Karpas-422 (cell line): Measurements from ENCODE around the gene PPA1. TPM values are rescaled to one million over a fixed set of nuclear protein-coding genes. Genes with fewer than 3 reads are reported as not detected.
"Not testable (repeated sequence)": the region's sequence is repeated elsewhere in the genome, so short reads cannot be mapped to it uniquely, and the experiment has no call there.

Experiments
- DNase-seq: peaks from one replicate; pipeline ENCODE4 v3.0.0-alpha.2; 2015
- H2AFZ ChIP-seq: fragments of 200-600 bp; sonication (generic); 2 replicates; pipeline ENCODE4 v1.6.1; 2014; ENCODE audit warnings: antibody characterized with exemption, low read length, mixed read lengths
- H3K27ac ChIP-seq: fragments of 200-600 bp; sonication (generic); 2 replicates; pipeline ENCODE4 v1.5.1; 2014; ENCODE audit warnings: mild to moderate bottlenecking, low read length, moderate library complexity
- H3K27me3 ChIP-seq: fragments of 200-600 bp; sonication (generic); 2 replicates; pipeline ENCODE4 v1.6.1; 2014; ENCODE audit warnings: low read length, mixed read lengths
- H3K36me3 ChIP-seq: fragments of 200-600 bp; sonication (generic); 2 replicates; pipeline ENCODE4 v1.6.1; 2014; ENCODE audit warnings: low read length, mixed read lengths; ENCODE audit not compliant: insufficient read depth
- H3K4me1 ChIP-seq: fragments of 200-600 bp; sonication (generic); 2 replicates; pipeline ENCODE4 v1.6.1; 2014; ENCODE audit warnings: mild to moderate bottlenecking, low read length, mixed read lengths
- H3K4me2 ChIP-seq: fragments of 200-600 bp; sonication (generic); 2 replicates; pipeline ENCODE4 v1.6.1; 2014; ENCODE audit warnings: low read length, low read depth, mild to moderate bottlenecking; ENCODE audit not compliant: poor library complexity, severe bottlenecking
- H3K4me3 ChIP-seq: fragments of 200-600 bp; sonication (generic); 2 replicates; pipeline ENCODE4 v1.5.1; 2014; ENCODE audit warnings: mild to moderate bottlenecking, antibody characterized with exemption, low read length, mixed read lengths
- H3K79me2 ChIP-seq: fragments of 200-600 bp; sonication (generic); 2 replicates; pipeline ENCODE4 v1.6.1; 2014; ENCODE audit warnings: mild to moderate bottlenecking, low read length, mixed read lengths
- H3K9ac ChIP-seq: fragments of 200-600 bp; sonication (generic); 2 replicates; pipeline ENCODE4 v1.6.0; 2014; ENCODE audit warnings: low read length
- H3K9me2 ChIP-seq: fragments of 200-600 bp; sonication (generic), shearing (Covaris generic); replicated peaks from 2 replicates; pipeline ENCODE4 v1.6.0; 2014; ENCODE audit warnings: mild to moderate bottlenecking, low read length, moderate library complexity; ENCODE audit not compliant: insufficient read depth
- H3K9me3 ChIP-seq: fragments of 300-700, 200-600 bp; sonication (generic); 2 replicates; pipeline ENCODE4 v1.6.1; 2014; ENCODE audit warnings: low read length, mixed read lengths
- H4K20me1 ChIP-seq: fragments of 200-600 bp; sonication (generic); 2 replicates; pipeline ENCODE4 v1.6.1; 2014; ENCODE audit warnings: mild to moderate bottlenecking, antibody characterized with exemption, low read length, low read depth; ENCODE audit not compliant: insufficient read depth
- total RNA-seq: library from RNA; depleted of rRNA; stranded (reverse); fragments of >200 nt; shearing (Covaris generic); gene quantifications from 2 replicates; pipeline ENCODE4 v1.2.3, GENCODE V29; 2014; ENCODE audit warnings: low replicate concordance

Gene PPA1
- total RNA-seq, 1 experiment from 2014 or later = 560 TPM

DNA sequence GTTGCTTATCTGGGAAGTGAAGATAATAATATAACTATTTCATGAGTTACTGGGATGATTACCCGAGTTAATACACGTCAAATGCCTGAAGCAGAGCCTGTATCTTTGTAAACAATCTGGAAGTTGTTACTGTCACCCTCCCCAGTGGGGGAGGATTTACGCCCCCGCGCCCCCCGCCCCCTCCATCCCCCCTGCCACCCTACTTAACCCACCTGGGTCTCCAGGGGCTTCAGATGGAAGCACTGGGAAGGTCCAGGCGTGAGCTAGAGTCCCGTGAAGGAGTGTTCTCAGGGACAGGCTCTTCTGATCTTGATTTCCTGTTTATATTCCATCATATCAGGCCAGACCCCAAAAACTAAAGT is 691 bp upstream of the PPA1 start:
- Histone ChIP-seq H3K4me1 (peaks cover 40% of the 10 kb centered on the region), H3K4me2 (peak overlapping the region; percentile 98), H3K9me2 (no peaks in the 10 kb centered on the region), H3K9me3 (no peaks in the 10 kb centered on the region), H2AFZ (peak overlapping the region; percentile 86), H3K36me3 (peaks cover 21% of the 10 kb centered on the region), H3K4me3 (peak overlapping the region; percentile 90), H3K27me3 (no peaks in the 10 kb centered on the region), H3K27ac (peak overlapping the region; percentile 60), H4K20me1 (peaks cover 19% of the 10 kb centered on the region; the same call in 1 of the 2 replicates), H3K79me2 (peaks cover 43% of the 10 kb centered on the region), H3K9ac (peak overlapping the region; percentile 97)
- no peak for DNase-seq

DNA sequence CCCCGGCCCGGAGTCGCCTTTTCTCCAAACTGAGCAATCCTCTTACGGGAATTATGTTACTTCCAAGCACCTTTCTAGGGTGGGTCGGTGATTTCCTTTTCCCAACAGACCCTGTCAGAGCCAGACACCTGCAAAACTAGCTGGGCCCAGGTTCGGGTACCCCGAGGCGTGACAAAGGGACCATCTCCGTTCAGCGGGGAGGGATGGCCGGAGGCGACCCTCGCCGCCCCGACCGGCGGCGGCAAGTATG is 445 bp downstream of the PPA1 start:
- Histone ChIP-seq H3K9me3 (no peaks in the 10 kb centered on the region), H3K9ac (peak overlapping the region; percentile 97), H3K4me2 (peak overlapping the region; percentile 98), H3K27ac (peak overlapping the region; percentile 68), H3K36me3 (peaks cover 32% of the 10 kb centered on the region), H3K4me1 (peaks cover 52% of the 10 kb centered on the region), H3K27me3 (no peaks in the 10 kb centered on the region), H2AFZ (no peak overlapping the region), H3K79me2 (peaks cover 54% of the 10 kb centered on the region), H4K20me1 (peaks cover 19% of the 10 kb centered on the region; the same call in 1 of the 2 replicates), H3K9me2 (no peaks in the 10 kb centered on the region), H3K4me3 (peak overlapping the region; percentile 90)
- DNase-seq = peak; percentile 65

DNA sequence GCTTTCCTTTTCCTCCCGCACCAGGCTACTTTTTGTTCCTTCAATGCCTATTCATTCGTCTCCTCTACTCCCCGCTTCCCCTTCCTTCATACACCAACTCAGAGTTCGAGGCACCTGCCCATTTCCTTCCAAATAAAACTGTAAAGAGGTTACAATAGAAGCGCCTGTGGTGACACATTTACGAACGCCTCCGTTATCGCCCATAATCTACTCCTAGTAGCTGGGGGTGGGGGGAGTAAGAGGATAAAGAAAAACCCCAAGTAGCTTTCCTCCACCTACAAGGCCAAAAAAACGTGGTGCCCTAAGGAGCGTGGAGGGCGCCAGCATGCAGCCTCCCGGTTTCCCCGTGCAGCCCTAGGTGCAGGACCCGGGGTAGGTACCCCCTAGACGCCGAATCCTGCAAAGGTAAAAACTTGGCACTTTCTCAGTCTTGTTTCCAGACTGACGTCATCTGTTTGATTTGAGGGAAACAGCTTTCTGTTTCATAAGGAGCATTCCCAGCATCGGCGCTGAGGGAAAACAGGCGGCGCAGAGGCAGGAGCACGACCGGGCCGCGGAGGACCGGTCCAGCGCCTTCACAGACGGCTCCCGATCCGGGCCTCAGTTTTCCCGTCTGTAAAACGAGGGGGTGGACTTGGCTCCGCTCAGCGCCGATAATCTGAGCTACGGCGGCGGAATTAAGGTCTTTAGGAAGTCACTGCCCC is 922 bp downstream of the PPA1 start:
- Histone ChIP-seq H3K79me2 (peaks cover 59% of the 10 kb centered on the region), H3K36me3 (peaks cover 35% of the 10 kb centered on the region), H3K4me3 (peak overlapping the region; percentile 90), H3K27ac (peak overlapping the region; percentile 68), H3K9me2 (no peaks in the 10 kb centered on the region), H3K9me3 (no peaks in the 10 kb centered on the region), H3K27me3 (no peaks in the 10 kb centered on the region), H3K9ac (peak overlapping the region; percentile 97), H4K20me1 (peaks cover 19% of the 10 kb centered on the region; the same call in 1 of the 2 replicates), H2AFZ (no peak overlapping the region), H3K4me1 (peaks cover 55% of the 10 kb centered on the region), H3K4me2 (peak overlapping the region; percentile 98)
- peak; percentile 71 for DNase-seq

DNA sequence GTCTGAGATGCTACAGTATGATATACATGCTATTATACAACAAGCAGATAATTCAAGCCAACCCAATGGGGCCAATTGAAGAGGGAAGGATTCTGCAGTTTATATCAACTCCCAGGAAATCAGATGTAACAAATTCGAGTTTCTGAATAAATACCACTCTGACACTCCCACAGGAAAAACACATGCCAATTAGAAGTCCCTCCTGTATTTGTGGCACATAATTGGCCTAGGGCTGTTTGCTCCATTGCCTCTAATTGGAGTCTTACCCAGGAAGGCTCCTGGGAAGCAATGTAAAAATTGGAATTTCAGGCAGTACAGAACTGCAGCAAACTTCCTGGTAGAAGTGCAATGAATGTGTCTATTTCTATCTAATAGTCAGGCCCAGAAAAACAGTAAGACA is 4.7 kb downstream of the PPA1 start:
- Histone ChIP-seq H3K9ac (no peak overlapping the region), H2AFZ (no peak overlapping the region), H3K27me3 (no peaks in the 10 kb centered on the region), H3K4me2 (peak overlapping the region; percentile 2), H3K36me3 (peaks cover 64% of the 10 kb centered on the region), H3K4me1 (peaks cover 76% of the 10 kb centered on the region), H3K4me3 (no peak overlapping the region), H3K79me2 (peaks cover 95% of the 10 kb centered on the region), H3K9me3 (no peaks in the 10 kb centered on the region), H3K9me2 (no peaks in the 10 kb centered on the region), H3K27ac (peak overlapping the region; percentile 16; the same call in 1 of the 2 replicates), H4K20me1 (peaks cover 26% of the 10 kb centered on the region; the same call in 1 of the 2 replicates)
- DNase-seq = no peak

DNA sequence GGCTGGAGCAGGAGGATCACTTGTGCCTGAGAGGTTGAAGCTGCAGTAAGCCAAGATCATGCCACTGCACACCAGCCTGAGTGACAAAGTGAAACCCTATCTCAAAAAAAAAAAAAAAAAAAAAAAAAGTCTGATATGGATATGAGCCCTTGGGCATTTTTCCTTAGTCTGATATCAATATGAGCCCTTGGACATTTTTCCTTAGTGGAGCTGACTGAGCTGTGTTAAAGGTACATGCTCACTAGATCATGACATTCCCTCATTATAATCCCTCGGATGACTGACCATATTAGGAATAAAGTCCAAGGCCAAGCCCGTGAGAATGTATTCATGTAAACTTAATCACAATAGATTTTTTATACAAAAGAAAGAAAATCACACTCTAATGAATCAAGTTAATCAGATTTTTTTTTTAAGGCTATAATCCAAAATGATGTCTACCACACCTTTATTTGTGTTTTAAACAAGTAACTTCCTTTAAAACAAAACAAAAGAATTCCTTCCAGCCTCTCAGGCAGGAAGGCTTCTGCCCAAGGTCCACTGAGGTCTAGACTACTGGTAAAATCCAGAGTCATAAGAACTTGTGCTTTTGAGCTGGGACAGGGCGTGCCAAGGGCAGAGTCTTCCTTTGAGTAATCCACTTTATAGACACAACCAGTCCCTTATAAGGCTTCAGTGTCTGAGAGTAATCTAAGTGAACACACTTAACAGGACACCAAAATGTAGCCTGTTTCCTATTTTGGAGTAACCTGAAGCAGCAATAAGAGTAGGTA is 5.5 kb downstream of the PPA1 start:
- H3K27ac ChIP-seq = peak overlapping the region; percentile 16; the same call in 1 of the 2 replicates
- H3K79me2 ChIP-seq = peaks cover 97% of the 10 kb centered on the region
- no peak for DNase-seq
- H4K20me1 ChIP-seq = peaks cover 28% of the 10 kb centered on the region; the same call in 1 of the 2 replicates
- H3K27me3 ChIP-seq = no peaks in the 10 kb centered on the region
- no peaks in the 10 kb centered on the region for H3K9me3 ChIP-seq
- H3K4me1 ChIP-seq = peaks cover 81% of the 10 kb centered on the region
- H2AFZ ChIP-seq = no peak overlapping the region
- peak overlapping the region; percentile 8 for H3K4me2 ChIP-seq
- H3K4me3 ChIP-seq = no peak overlapping the region
- H3K9me2 ChIP-seq = no peaks in the 10 kb centered on the region
- H3K9ac ChIP-seq = no peak overlapping the region
- H3K36me3 ChIP-seq = peaks cover 70% of the 10 kb centered on the region

DNA sequence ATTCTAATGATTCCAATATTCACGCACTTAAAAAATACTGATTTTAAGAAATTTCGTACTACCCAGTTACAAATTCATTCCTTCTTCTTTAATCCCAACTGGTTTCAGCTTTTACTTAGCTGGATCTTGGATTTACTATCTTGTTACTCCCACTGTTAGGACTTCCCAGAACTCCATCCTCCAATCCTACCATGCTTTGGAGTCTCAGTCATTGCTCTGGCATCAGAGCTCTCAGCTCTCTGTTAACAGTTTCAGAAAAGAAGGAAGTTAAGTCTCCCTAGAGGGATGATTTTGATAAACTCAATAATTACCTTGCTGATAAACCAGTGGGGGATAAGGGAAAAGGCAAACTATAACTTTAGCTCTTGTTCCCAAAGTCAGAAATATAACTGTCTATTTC is 9.5 kb downstream of the PPA1 start:
- Histone ChIP-seq H2AFZ (no peak overlapping the region), H3K36me3 (peaks cover 62% of the 10 kb centered on the region), H4K20me1 (peaks cover 16% of the 10 kb centered on the region; the same call in 1 of the 2 replicates), H3K4me1 (peaks cover 65% of the 10 kb centered on the region), H3K27me3 (no peaks in the 10 kb centered on the region), H3K4me2 (no peak overlapping the region), H3K9me3 (no peaks in the 10 kb centered on the region), H3K4me3 (no peak overlapping the region), H3K27ac (peak overlapping the region; percentile 54), H3K9me2 (no peaks in the 10 kb centered on the region), H3K9ac (no peak overlapping the region), H3K79me2 (peaks cover 83% of the 10 kb centered on the region)
- no peak for DNase-seq

DNA sequence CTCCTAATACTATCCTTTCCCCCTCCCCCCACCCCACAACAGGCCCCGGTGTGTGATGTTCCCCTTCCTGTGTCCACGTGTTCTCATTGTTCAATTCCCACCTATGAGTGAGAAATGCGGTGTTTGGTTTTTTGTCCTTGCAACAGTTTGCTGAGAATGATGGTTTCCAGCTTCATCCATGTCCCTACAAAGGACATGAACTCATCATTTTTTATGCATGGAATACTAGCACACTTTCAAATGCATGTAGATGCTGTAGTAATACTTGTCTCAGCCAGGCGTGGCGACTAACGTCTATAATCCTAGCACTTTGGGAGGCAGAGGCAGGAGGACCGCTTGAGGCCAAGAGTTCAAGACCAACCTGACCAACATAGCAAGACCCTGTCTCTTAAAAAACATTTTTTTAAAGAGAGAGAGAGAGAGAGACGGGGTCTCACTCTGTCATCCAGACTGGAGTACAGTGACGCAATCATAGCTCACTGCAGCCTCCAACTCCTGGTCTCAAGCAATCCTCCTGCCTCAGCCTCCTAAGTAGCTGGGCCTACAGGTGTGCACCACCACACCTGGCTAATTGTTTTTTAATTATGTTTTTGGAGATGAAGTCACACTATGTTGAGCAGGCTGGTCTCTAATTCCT is 10.3 kb downstream of the PPA1 start:
- peaks cover 62% of the 10 kb centered on the region for H3K36me3 ChIP-seq
- not testable (repeated sequence) for H3K4me3 ChIP-seq, H3K27me3 ChIP-seq, DNase-seq, H3K9me3 ChIP-seq, H3K9ac ChIP-seq, H3K4me2 ChIP-seq, H3K9me2 ChIP-seq, H2AFZ ChIP-seq
- peaks cover 83% of the 10 kb centered on the region for H3K79me2 ChIP-seq
- H3K4me1 ChIP-seq = peaks cover 57% of the 10 kb centered on the region
- peak overlapping the region; percentile 54 for H3K27ac ChIP-seq
- H4K20me1 ChIP-seq = peaks cover 16% of the 10 kb centered on the region; the same call in 1 of the 2 replicates

DNA sequence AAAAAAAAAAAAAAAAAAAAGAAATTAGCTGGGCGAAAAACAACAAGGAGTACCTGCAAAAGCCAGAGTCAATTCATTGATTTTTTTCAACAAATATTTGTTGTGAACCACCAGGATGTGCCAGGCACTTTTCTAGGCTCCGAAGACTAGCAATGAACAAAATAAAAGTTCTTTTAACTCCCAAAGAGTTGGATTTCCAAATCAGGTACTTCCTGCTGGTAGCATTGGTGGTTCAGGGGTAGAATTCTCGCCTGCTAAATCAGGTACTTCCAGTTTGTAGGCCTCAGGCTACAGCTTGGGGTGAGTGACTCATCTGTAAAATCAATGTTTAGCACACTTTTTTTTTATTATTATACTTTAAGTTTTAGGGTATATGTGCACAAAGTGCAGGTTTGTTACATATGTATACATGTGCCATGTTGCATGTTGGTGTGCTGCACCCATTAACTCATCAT is 10.9 kb downstream of the PPA1 start:
- Histone ChIP-seq H3K27me3 (no peaks in the 10 kb centered on the region), H2AFZ (no peak overlapping the region), H3K79me2 (peaks cover 82% of the 10 kb centered on the region), H3K36me3 (peaks cover 64% of the 10 kb centered on the region), H3K27ac (peak overlapping the region; percentile 29; the same call in 1 of the 2 replicates), H3K4me2 (no peak overlapping the region), H3K9ac (no peak overlapping the region), H4K20me1 (peaks cover 16% of the 10 kb centered on the region; the same call in 1 of the 2 replicates), H3K4me1 (peaks cover 52% of the 10 kb centered on the region), H3K9me3 (no peaks in the 10 kb centered on the region), H3K9me2 (no peaks in the 10 kb centered on the region), H3K4me3 (no peak overlapping the region)
- DNase-seq = no peak
